CD14-positive monocyte (primary cell): ENCODE results near the gene PAPPA. TPM values are rescaled to one million over a fixed set of nuclear protein-coding genes. Genes with fewer than 3 reads are reported as not detected.

Source experiments
- DNase-seq, 3 donors: peaks; one replicate each; pipeline ENCODE4 v3.0.0-alpha.2; 2011 to 2022
- H2AFZ ChIP-seq: 2 replicates; pipeline ENCODE4 v1.6.0; 2012; ENCODE audit warnings: mild to moderate bottlenecking, low read depth, low read length, inconsistent platforms; ENCODE audit not compliant: insufficient read depth, poor library complexity, severe bottlenecking
- H3K27ac ChIP-seq, 2 donors: 1 replicate in 1 of 2; 2 replicates in 1 of 2; pipeline ENCODE4 v1.5.1; 2012 to 2013; ENCODE audit warnings: low read length in 2 of 2, control low read depth in 1 of 2, inconsistent platforms in 1 of 2, low read depth in 1 of 2, mild to moderate bottlenecking in 1 of 2
- H3K27me3 ChIP-seq, 2 donors: one replicate each; pipeline versions ENCODE4 v1.6.0 to v1.6.1; 2011 to 2013; ENCODE audit warnings: low read length in 2 of 2; ENCODE audit not compliant: control insufficient read depth in 2 of 2, insufficient read depth in 2 of 2
- H3K36me3 ChIP-seq, 2 donors: replicated peaks in 1 of 2; 1 replicate in 1 of 2; 2 replicates in 1 of 2; pipeline versions ENCODE4 v1.5.1 to v1.6.1; 2012 to 2013; ENCODE audit warnings: low read length in 2 of 2, control low read depth in 1 of 2, inconsistent platforms in 1 of 2, mild to moderate bottlenecking in 1 of 2; ENCODE audit not compliant: insufficient read depth in 2 of 2, control insufficient read depth in 1 of 2
- H3K4me1 ChIP-seq, 2 donors: 1 replicate in 1 of 2; 2 replicates in 1 of 2; pipeline versions ENCODE4 v1.5.1 to v1.6.1; 2012 to 2013; ENCODE audit warnings: low read length in 2 of 2, control low read depth in 1 of 2, inconsistent platforms in 1 of 2, mild to moderate bottlenecking in 1 of 2, moderate library complexity in 1 of 2; ENCODE audit not compliant: insufficient read depth in 2 of 2, control insufficient read depth in 1 of 2
- H3K4me2 ChIP-seq: replicated peaks from 2 replicates; pipeline ENCODE3; 2012; ENCODE audit warnings: low read length, moderate library complexity, mild to moderate bottlenecking; ENCODE audit not compliant: poor library complexity, severe bottlenecking; ENCODE audit errors: extremely low read depth
- H3K4me3 ChIP-seq, 3 experiments: fragments of 200-600 bp in 1 of 3; sonication (generic) in 1 of 3; replicated peaks in 1 of 3; 1 replicate in 2 of 3; 2 replicates in 1 of 3; pipeline ENCODE4 v1.5.1; 2011 to 2013; ENCODE audit warnings: low read length in 3 of 3, mild to moderate bottlenecking in 3 of 3, control low read depth in 2 of 3, low read depth in 2 of 3, inconsistent platforms in 1 of 3, moderate library complexity in 1 of 3
- H3K79me2 ChIP-seq: 2 replicates; pipeline ENCODE4 v1.6.0; 2012; ENCODE audit warnings: mild to moderate bottlenecking, control low read depth, inconsistent platforms, low read length, moderate library complexity; ENCODE audit not compliant: insufficient read depth
- H3K9ac ChIP-seq: 2 replicates; pipeline ENCODE4 v1.6.0; 2017; ENCODE audit warnings: low read length, mild to moderate bottlenecking; ENCODE audit not compliant: insufficient read depth, poor library complexity, severe bottlenecking
- H3K9me3 ChIP-seq, 2 donors: replicated peaks in 1 of 2; 1 replicate in 1 of 2; 2 replicates in 1 of 2; pipeline versions ENCODE4 v1.5.1 to v1.6.1; 2012 to 2013; ENCODE audit warnings: low read length in 2 of 2, control low read depth in 1 of 2; ENCODE audit not compliant: control insufficient read depth in 1 of 2, insufficient read depth in 1 of 2
- H4K20me1 ChIP-seq: 2 replicates; pipeline ENCODE4 v1.6.0; 2012; ENCODE audit warnings: mild to moderate bottlenecking, low read length, control low read depth, moderate library complexity; ENCODE audit not compliant: insufficient read depth
- H3K27ac Mint-ChIP-seq, 7 donors: one replicate each; pipeline ENCODE4 v1.8.0; 2020; ENCODE audit warnings: mild to moderate bottlenecking in 7 of 7, mixed read lengths in 7 of 7, moderate library complexity in 6 of 7, inconsistent platforms in 2 of 7
- H3K27me3 Mint-ChIP-seq, 3 donors: one replicate each; pipeline ENCODE4 v1.8.0; 2021 to 2022; ENCODE audit warnings: low read depth in 3 of 3, mild to moderate bottlenecking in 3 of 3, mixed read lengths in 3 of 3, moderate library complexity in 3 of 3, inconsistent platforms in 1 of 3
- H3K36me3 Mint-ChIP-seq, 2 donors: one replicate each; pipeline ENCODE4 v1.8.0; 2020; ENCODE audit warnings: mixed read lengths in 2 of 2, inconsistent platforms in 1 of 2, mild to moderate bottlenecking in 1 of 2
- H3K4me1 Mint-ChIP-seq: one replicate; pipeline ENCODE4 v1.8.0; 2020; ENCODE audit warnings: mild to moderate bottlenecking, mixed read lengths
- H3K4me3 Mint-ChIP-seq, 2 donors: one replicate each; pipeline ENCODE4 v1.8.0; 2020; ENCODE audit warnings: mild to moderate bottlenecking in 2 of 2, mixed read lengths in 2 of 2, moderate library complexity in 1 of 2
- H3K9me3 Mint-ChIP-seq, 7 donors: one replicate each; pipeline ENCODE4 v1.8.0; 2020 to 2022; ENCODE audit warnings: mixed read lengths in 7 of 7, mild to moderate bottlenecking in 6 of 7, moderate library complexity in 6 of 7, inconsistent platforms in 2 of 7
- CTCF ChIP-seq: fragments of 200-600 bp; IDR thresholded peaks from one replicate; pipeline ENCODE4 v1.8.0; 2022; ENCODE audit warnings: antibody characterized with exemption, mild to moderate bottlenecking
- WGBS: methylation state at CpG from one replicate; pipeline ENCODE4 v1.1.5; 2013; ENCODE audit warnings: missing lambda C conversion rate; ENCODE audit not compliant: insufficient coverage; 5-methylcytosine and 5-hydroxymethylcytosine counted together
- intact Hi-C, 2 donors: fragments of 100-400 bp; cut with micrococcal nuclease; formaldehyde crosslinking; loops; one replicate each; pipeline versions ENCODE4 v1.15.0 to v1.15.1; 2023
- polyA plus RNA-seq, 3 donors: library from polyadenylated mRNA; depleted of rRNA in 1 of 3; unstranded in 2 of 3; stranded (reverse) in 1 of 3; fragments of 300-500 nt in 2 of 3; fragments of >200 nt in 1 of 3; fragmentation: Illumina TruSeq in 2 of 3; gene quantifications; 1 replicate in 2 of 3; 2 replicates in 1 of 3; pipeline ENCODE4 v1.2.3, GENCODE V29; 2012 to 2021

PAPPA gene
- polyA plus RNA-seq, 3 donors: not detected

GRCh38 chr9:116269250-116269649 is 115.7 kb downstream of the PAPPA start:
- Mint-ChIP-seq H3K9me3 (no peaks in the 10 kb centered on the region), H3K36me3 (no peaks in the 10 kb centered on the region)

GRCh38 chr9:116270546-116270945 is 117.0 kb downstream of the PAPPA start:
- no CpG with 5 or more reads among the region's 3 CpGs for WGBS

More at GRCh38 chr9:116269250-116269649, 115.7 kb downstream of the PAPPA start:
- no peak for TF ChIP-seq CTCF
- Histone ChIP-seq H3K4me3 (no peak overlapping the region), H2AFZ (no peak overlapping the region), H3K4me2 (no peak overlapping the region), H3K79me2 (no peaks in the 10 kb centered on the region), H3K9me3 (no peaks in the 10 kb centered on the region), H3K27me3 (no peaks in the 10 kb centered on the region), H4K20me1 (no peaks in the 10 kb centered on the region), H3K27ac (no peak overlapping the region), H3K9ac (no peak overlapping the region), H3K36me3 (no peaks in the 10 kb centered on the region), H3K4me1 (no peaks in the 10 kb centered on the region)
- no peak overlapping the region for H3K4me3 Mint-ChIP-seq
- H3K27ac Mint-ChIP-seq: no peak overlapping the region
- 79% methylated on average over 2 of the region's 2 CpGs for WGBS
- H3K4me1 Mint-ChIP-seq: no peaks in the 10 kb centered on the region
- intact Hi-C loops: no loop called here
- peaks cover 0 to 1% (median 0%) of the 10 kb centered on the region in 3 donors for H3K27me3 Mint-ChIP-seq
- no peak for DNase-seq

More at GRCh38 chr9:116270546-116270945, 117.0 kb downstream of the PAPPA start:
- H3K79me2 ChIP-seq: no peaks in the 10 kb centered on the region
- no peaks in the 10 kb centered on the region for H3K36me3 ChIP-seq
- no peaks in the 10 kb centered on the region for H3K27me3 ChIP-seq
- intact Hi-C loops: no loop called here
- Mint-ChIP-seq H3K4me3 (no peak overlapping the region), H3K27ac (no peak overlapping the region), H3K4me1 (no peaks in the 10 kb centered on the region), H3K36me3 (no peaks in the 10 kb centered on the region), H3K9me3 (peaks cover 0 to 1% (median 0%) of the 10 kb centered on the region in 7 donors), H3K27me3 (peaks cover 0 to 1% (median 1%) of the 10 kb centered on the region in 3 donors)
- H3K9ac ChIP-seq: no peak overlapping the region
- no peak overlapping the region for H3K4me3 ChIP-seq
- H2AFZ ChIP-seq: no peak overlapping the region
- no peak for TF ChIP-seq CTCF
- H3K4me1 ChIP-seq: no peaks in the 10 kb centered on the region
- no peak overlapping the region for H3K4me2 ChIP-seq
- DNase-seq: no peak
- H4K20me1 ChIP-seq: no peaks in the 10 kb centered on the region
- no peaks in the 10 kb centered on the region for H3K9me3 ChIP-seq
- H3K27ac ChIP-seq: no peak overlapping the region
